Measurements from ENCODE around the gene HDAC10.

HDAC10 gene

GRCh38 chr22:50258361-50259292, 7.6 kb upstream of the HDAC10 start:
- Histone ChIP-seq H3K27me3 (ENCODE audit: control insufficient read depth in 1 of 2, insufficient read depth in 2 of 2, low read length in 2 of 2) (peaks cover 10 to 47% of the 10 kb centered on the region in 2 donors), H3K9me3 (ENCODE audit: low read length) (no peaks in the 10 kb centered on the region), H3K27ac (ENCODE audit: low read depth, low read length) (no peak overlapping the region), H3K4me3 (ENCODE audit: low read depth in 1 of 2, low read length in 2 of 2) (no peak overlapping the region), H3K9ac (ENCODE audit: low read length) (no peak overlapping the region), H3K4me1 (ENCODE audit: insufficient read depth, low read length) (no peaks in the 10 kb centered on the region), H3K36me3 (ENCODE audit: insufficient read depth, low read length) (no peaks in the 10 kb centered on the region)

- no peaks in the 10 kb centered on the region for H3K36me3 ChIP-seq (ENCODE audit: insufficient read depth, low read length)
- H3K4me3 ChIP-seq (ENCODE audit: low read depth in 1 of 2, low read length in 2 of 2) = no peak overlapping the region
- peaks cover 1 to 39% of the 10 kb centered on the region in 2 donors for H3K27me3 ChIP-seq (ENCODE audit: control insufficient read depth in 1 of 2, insufficient read depth in 2 of 2, low read length in 2 of 2)
- H3K27ac ChIP-seq (ENCODE audit: low read depth, low read length) = no peak overlapping the region
- no peaks in the 10 kb centered on the region for H3K9me3 ChIP-seq (ENCODE audit: low read length)
- no peak overlapping the region for H3K9ac ChIP-seq (ENCODE audit: low read length)
- no peaks in the 10 kb centered on the region for H3K4me1 ChIP-seq (ENCODE audit: insufficient read depth, low read length)
Measured at GRCh38 chr22:50257451-50258360, 6.6 kb upstream of the HDAC10 start.

- Histone ChIP-seq H3K27ac (ENCODE audit: low read depth, low read length) (no peak overlapping the region), H3K9me3 (ENCODE audit: low read length) (no peaks in the 10 kb centered on the region), H3K4me1 (ENCODE audit: insufficient read depth, low read length) (no peaks in the 10 kb centered on the region), H3K4me3 (ENCODE audit: low read depth in 1 of 2, low read length in 2 of 2) (no peak overlapping the region), H3K27me3 (ENCODE audit: control insufficient read depth in 1 of 2, insufficient read depth in 2 of 2, low read length in 2 of 2) (peaks cover 0 to 32% of the 10 kb centered on the region in 2 donors), H3K36me3 (ENCODE audit: insufficient read depth, low read length) (no peaks in the 10 kb centered on the region), H3K9ac (ENCODE audit: low read length) (no peak overlapping the region)
Measured at GRCh38 chr22:50257041-50257440, 6.0 kb upstream of the HDAC10 start.

GRCh38 chr22:50256258-50256862, 5.3 kb upstream of the HDAC10 start:
- Histone ChIP-seq H3K27me3 (ENCODE audit: control insufficient read depth in 1 of 2, insufficient read depth in 2 of 2, low read length in 2 of 2) (peaks cover 0 to 30% of the 10 kb centered on the region in 2 donors), H3K4me3 (ENCODE audit: low read depth in 1 of 2, low read length in 2 of 2) (no peak overlapping the region), H3K36me3 (ENCODE audit: insufficient read depth, low read length) (no peaks in the 10 kb centered on the region), H3K9ac (ENCODE audit: low read length) (no peak overlapping the region), H3K27ac (ENCODE audit: low read depth, low read length) (no peak overlapping the region), H3K9me3 (ENCODE audit: low read length) (no peaks in the 10 kb centered on the region), H3K4me1 (ENCODE audit: insufficient read depth, low read length) (no peaks in the 10 kb centered on the region)

- Histone ChIP-seq H3K9ac (ENCODE audit: low read length) (no peak overlapping the region), H3K9me3 (ENCODE audit: low read length) (no peaks in the 10 kb centered on the region), H3K36me3 (ENCODE audit: insufficient read depth, low read length) (no peaks in the 10 kb centered on the region), H3K4me1 (ENCODE audit: insufficient read depth, low read length) (peaks cover under 1% of the 10 kb centered on the region), H3K27me3 (ENCODE audit: control insufficient read depth in 1 of 2, insufficient read depth in 2 of 2, low read length in 2 of 2) (peaks cover 0 to 26% of the 10 kb centered on the region in 2 donors), H3K4me3 (ENCODE audit: low read depth in 1 of 2, low read length in 2 of 2) (no peak overlapping the region), H3K27ac (ENCODE audit: low read depth, low read length) (no peak overlapping the region)
Measured at GRCh38 chr22:50255607-50256006, 4.5 kb upstream of the HDAC10 start.

- Histone ChIP-seq H3K9me3 (ENCODE audit: low read length) (no peaks in the 10 kb centered on the region), H3K27ac (ENCODE audit: low read depth, low read length) (no peak overlapping the region), H3K9ac (ENCODE audit: low read length) (no peak overlapping the region), H3K4me3 (ENCODE audit: low read depth in 1 of 2, low read length in 2 of 2) (no peak overlapping the region), H3K36me3 (ENCODE audit: insufficient read depth, low read length) (no peaks in the 10 kb centered on the region), H3K27me3 (ENCODE audit: control insufficient read depth in 1 of 2, insufficient read depth in 2 of 2, low read length in 2 of 2) (peaks cover 0 to 20% of the 10 kb centered on the region in 2 donors), H3K4me1 (ENCODE audit: insufficient read depth, low read length) (peaks cover 6% of the 10 kb centered on the region)
Measured at GRCh38 chr22:50255099-50255498, 4.0 kb upstream of the HDAC10 start.

- Histone ChIP-seq H3K4me1 (ENCODE audit: insufficient read depth, low read length) (peaks cover 14% of the 10 kb centered on the region), H3K4me3 (ENCODE audit: low read depth in 1 of 2, low read length in 2 of 2) (no peak overlapping the region), H3K36me3 (ENCODE audit: insufficient read depth, low read length) (no peaks in the 10 kb centered on the region)
Measured at GRCh38 chr22:50253941-50254340, 2.9 kb upstream of the HDAC10 start.

GRCh38 chr22:50253046-50253915, 2.2 kb upstream of the HDAC10 start:
- H3K27me3 ChIP-seq (ENCODE audit: control insufficient read depth in 1 of 2, insufficient read depth in 2 of 2, low read length in 2 of 2) = peaks cover 0 to 14% of the 10 kb centered on the region in 2 donors
- peaks cover 14% of the 10 kb centered on the region for H3K4me1 ChIP-seq (ENCODE audit: insufficient read depth, low read length)
- H3K9ac ChIP-seq (ENCODE audit: low read length) = no peak overlapping the region
- H3K27ac ChIP-seq (ENCODE audit: low read depth, low read length) = no peak overlapping the region
- H3K9me3 ChIP-seq (ENCODE audit: low read length) = no peaks in the 10 kb centered on the region
- no peak overlapping the region for H3K4me3 ChIP-seq (ENCODE audit: low read depth in 1 of 2, low read length in 2 of 2)
- H3K36me3 ChIP-seq (ENCODE audit: insufficient read depth, low read length) = no peaks in the 10 kb centered on the region

More at GRCh38 chr22:50253941-50254340, 2.9 kb upstream of the HDAC10 start:
- no peaks in the 10 kb centered on the region for H3K9me3 ChIP-seq (ENCODE audit: low read length)
- no peak overlapping the region for H3K9ac ChIP-seq (ENCODE audit: low read length)
- H3K27ac ChIP-seq (ENCODE audit: low read depth, low read length) = no peak overlapping the region
- H3K27me3 ChIP-seq (ENCODE audit: control insufficient read depth in 1 of 2, insufficient read depth in 2 of 2, low read length in 2 of 2) = peaks cover 0 to 14% of the 10 kb centered on the region in 2 donors

- Histone ChIP-seq H3K27ac (ENCODE audit: low read depth, low read length) (peak overlapping the region; percentile 52), H3K4me3 (ENCODE audit: low read depth in 1 of 2, low read length in 2 of 2) (no peak overlapping the region), H3K27me3 (ENCODE audit: control insufficient read depth in 1 of 2, insufficient read depth in 2 of 2, low read length in 2 of 2) (peaks cover 0 to 6% of the 10 kb centered on the region in 2 donors), H3K9ac (ENCODE audit: low read length) (no peak overlapping the region), H3K9me3 (ENCODE audit: low read length) (no peaks in the 10 kb centered on the region), H3K36me3 (ENCODE audit: insufficient read depth, low read length) (no peaks in the 10 kb centered on the region), H3K4me1 (ENCODE audit: insufficient read depth, low read length) (peaks cover 14% of the 10 kb centered on the region)
Measured at GRCh38 chr22:50252082-50253045, 1.3 kb upstream of the HDAC10 start.
